CD4-positive, alpha-beta T cell treated with Interleukin-17A for 1 hour (primary cell): ENCODE measurements around the gene TLE3.
"Not testable (repeated sequence)": the region's sequence is repeated elsewhere in the genome, so short reads cannot be mapped to it uniquely, and the experiment has no call there.

ENCODE experiments used
- DNase-seq: peaks from one replicate; pipeline ENCODE4 v3.0.0-alpha.2; 2020

Gene TLE3

DNA sequence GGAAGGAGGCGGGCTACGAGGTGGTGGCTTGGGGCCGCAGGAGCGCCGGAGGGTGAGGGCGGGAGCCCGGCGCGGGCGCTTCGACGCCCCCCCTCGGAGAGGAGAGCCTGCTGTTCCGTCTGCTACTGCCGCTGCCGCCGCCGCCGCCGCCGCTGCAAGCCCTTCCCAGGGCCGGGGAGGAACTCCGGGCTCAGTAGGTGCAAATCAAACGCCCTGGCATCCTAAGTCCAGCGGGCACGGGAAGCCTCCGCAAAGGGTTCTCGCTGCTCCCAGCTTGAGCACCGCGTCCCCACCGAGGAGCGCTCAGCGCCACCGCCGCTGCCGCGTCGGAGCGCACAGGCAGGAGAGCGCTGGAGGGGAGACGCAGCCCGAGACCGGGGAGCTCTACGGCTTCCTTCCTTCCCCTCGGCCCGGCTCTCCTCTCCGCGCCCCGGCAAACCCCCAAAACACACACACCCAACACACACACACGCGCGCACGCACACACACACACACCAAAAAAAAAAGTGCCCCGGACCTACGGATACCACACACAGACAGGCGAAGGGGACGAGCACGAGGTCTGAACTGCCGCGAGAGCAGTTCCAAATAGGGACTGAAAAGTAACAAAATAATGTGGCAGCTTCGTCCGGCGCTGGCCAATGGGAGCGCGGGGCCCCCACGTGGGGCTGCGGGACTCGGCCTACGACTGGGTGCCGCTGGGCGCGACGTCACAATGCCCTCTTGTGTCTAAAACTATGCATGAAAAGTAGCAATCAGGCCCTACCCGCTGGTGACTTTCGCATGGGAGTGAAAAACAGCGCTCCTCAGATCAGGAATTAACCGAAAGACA lies at the start of gene TLE3:
TSS of gene TLE3 (minus strand) at position 597 of the 832 bp plus-strand sequence. CDS start 1,119 bp downstream, outside the sequence.
- peak; percentile 98 for DNase-seq

GRCh38 chr15:70147178-70147760 lies 49.6 kb upstream of the TLE3 start:
- no peak for DNase-seq

GRCh38 chr15:70146771-70147170 lies 49.1 kb upstream of the TLE3 start:
- DNase-seq = no peak

DNA sequence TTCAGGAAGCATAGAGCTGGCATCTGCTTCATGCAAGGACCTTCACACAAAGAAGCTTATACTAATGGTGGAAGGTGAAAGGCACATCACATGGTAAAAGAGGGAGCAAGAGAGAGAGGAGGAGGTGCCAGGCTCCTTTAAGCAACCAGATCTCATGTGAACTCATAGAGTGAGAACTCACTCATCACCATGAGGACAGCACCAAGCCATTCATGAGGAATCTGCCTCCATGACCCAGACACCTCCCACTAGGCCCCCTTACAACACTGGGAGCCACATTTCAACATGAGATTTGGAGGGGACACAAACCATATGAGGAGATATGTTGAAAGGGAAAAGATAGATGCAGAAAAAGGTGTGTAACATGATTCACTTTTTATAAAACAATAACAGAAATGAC lies 48.4 kb upstream of the TLE3 start:
- DNase-seq = no peak

GRCh38 chr15:70145261-70145660 lies 47.5 kb upstream of the TLE3 start:
- DNase-seq = no peak

- peak; percentile 19 for DNase-seq
Measured at GRCh38 chr15:70142322-70143191, 44.8 kb upstream of the TLE3 start.

- DNase-seq = no peak
Measured at GRCh38 chr15:70142072-70142321, 44.3 kb upstream of the TLE3 start.

DNA sequence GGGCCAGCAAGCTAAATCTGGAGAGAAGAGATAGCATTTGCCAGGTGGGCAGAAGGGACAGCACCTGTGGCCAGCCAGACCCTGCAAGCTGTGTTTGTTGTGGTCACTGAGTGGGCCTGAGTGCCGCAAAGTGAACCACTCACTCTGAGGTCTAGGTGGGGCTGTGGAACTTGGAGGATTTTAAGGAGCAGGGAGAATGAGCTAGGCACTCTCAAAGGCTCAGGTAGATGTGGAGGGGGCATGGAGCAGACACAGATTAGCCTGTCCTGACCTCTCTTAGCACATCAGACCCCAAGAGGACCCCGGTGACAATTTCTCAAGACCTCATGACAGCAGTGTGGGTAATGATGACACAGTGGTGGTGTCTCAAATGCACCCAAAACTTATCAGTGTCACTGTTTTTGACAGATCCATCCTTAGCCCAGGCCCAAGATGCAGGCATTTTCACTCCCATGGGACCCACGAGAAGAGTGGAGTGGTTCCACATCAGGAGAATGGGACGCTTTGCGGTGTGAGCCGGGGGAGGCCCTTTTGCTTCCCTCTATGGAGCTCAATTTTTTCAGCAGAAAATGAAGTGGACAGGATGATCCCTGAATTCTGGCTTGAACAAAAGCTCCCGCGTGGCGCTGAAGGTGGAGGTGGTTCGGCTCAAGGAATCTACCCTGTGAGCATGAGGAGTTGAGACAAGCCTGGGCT lies 43.8 kb upstream of the TLE3 start:
- DNase-seq = no peak

- peak; percentile 62 for DNase-seq
Measured at GRCh38 chr15:70140543-70141375, 43.0 kb upstream of the TLE3 start.

GRCh38 chr15:70140025-70140542 lies 42.4 kb upstream of the TLE3 start:
- DNase-seq = no peak

- no peak for DNase-seq
Measured at GRCh38 chr15:70137967-70138366, 40.2 kb upstream of the TLE3 start.

GRCh38 chr15:70137021-70137420 lies 39.3 kb upstream of the TLE3 start:
- DNase-seq = not testable (repeated sequence)

DNA sequence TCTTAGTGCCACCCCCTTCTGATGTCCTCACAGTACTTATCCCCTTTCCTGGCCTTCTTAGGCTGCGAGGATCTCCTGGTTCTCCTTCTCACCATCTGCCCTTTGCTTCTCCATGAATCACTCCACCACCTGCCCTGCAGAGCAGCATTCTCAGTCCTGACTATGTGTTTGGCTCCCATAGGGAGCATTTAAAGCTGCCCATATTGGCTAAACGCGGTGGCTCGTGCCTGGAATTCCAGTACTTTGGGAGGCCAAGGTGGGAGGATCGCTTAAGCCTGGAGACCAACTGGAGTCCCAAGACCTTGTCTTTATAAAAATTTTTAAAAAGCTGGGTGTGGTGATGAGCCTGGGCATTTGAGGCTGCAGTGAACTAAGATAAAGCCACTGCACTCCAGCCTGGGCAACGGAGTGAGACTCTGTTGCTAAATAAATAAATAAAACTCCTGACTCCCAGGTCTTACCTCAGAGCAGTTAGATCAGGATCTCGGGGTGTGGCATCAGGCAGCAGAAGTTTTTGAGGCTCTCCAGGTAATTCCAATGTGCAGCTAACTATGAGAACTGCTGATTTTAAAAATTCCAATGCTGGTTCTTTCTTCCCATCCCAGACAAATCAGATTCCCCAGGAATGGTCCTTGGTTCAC lies 36.2 kb upstream of the TLE3 start:
- DNase-seq = no peak

GRCh38 chr15:70133296-70133695 lies 35.6 kb upstream of the TLE3 start:
- DNase-seq = no peak

- no peak for DNase-seq
Measured at GRCh38 chr15:70132571-70132970, 34.9 kb upstream of the TLE3 start.

- DNase-seq = no peak
Measured at GRCh38 chr15:70132139-70132538, 34.4 kb upstream of the TLE3 start.

GRCh38 chr15:70128414-70129140 lies 30.9 kb upstream of the TLE3 start:
- no peak for DNase-seq

DNA sequence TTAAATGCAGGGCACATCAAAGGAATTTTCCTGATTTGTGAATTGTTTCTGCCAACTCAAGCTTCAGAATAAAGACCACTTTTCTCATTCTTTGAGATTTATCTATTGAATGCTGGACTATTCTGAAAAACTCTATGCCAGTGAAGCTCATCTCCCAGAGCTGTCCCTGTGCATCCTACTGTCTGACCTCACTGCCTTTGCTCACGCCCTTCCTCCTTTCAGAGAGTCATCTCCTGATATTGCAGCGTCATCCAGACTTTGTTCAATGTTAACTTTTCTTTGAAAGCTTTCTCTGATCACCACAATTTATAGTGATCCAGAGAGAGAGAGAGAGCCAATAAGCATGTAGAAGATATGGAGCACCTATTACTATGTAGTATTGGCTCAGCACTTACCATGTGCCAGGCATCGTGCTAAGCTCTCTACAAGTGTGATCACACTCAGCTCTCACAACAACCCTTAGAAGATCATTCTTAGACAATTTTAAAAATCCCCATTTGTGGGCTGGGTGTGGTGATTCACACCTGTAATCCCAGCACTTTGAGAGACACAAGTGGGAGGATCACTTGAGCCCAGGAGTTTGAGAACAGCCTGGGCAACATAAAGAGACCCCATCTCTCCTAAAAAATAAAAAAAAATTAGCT lies 30.2 kb upstream of the TLE3 start:
- no peak for DNase-seq

DNA sequence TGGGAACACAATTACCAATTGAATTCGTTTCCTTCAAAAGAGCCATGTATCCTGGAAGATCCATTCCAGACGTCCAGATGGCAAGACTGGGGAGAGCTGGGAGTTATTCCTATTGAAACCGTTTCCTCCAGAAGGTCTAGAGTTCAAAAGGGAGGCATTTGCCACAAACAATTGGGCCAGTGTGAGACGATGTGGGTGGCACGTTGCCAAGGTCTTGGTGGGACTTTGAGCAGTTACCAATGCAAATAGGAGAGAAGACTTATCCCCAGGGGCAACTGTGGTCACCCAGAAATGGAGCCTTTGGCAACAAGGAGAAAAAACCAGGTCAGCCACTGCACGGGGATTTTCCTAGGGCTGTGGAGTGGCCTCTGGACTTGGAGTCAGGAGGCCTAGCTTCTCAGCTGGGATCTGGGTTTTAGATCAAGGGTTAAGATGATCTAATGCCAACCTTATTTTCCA lies 29.6 kb upstream of the TLE3 start:
- DNase-seq = no peak

DNA sequence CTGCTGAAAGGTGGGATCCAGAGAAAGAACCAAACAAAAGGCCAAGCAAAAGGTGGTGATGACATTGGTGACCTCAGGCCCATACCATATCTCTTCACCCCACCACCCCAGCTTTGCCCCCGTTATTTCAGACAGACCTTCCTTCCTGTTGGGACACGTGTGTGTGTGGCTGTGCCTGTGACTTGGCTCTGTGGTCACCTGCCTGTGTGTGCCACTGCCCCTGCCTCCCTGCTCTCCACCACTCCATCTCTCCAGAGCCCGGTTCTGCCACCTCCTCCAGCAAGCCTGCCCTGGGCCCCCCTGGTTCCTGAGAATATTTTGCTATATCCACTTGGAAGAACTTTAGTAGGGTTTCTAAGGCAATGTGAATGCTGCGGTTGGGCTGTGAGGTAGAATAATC lies 28.6 kb upstream of the TLE3 start:
- no peak for DNase-seq
